Gastrocnemius medialis (tissue), 4 donors: ENCODE data around the gene TEFM. TPM values are rescaled to one million over a fixed set of nuclear protein-coding genes. Genes with fewer than 3 reads are reported as not detected.
"Not testable (repeated sequence)": the region's sequence is repeated elsewhere in the genome, so short reads cannot be mapped to it uniquely, and the experiment has no call there.

Source experiments
- ATAC-seq, 2 donors: fragments of 150-250 bp; one replicate each; pipeline ENCODE4 v1.9.1; 2016
- DNase-seq, 2 donors: peaks; one replicate each; pipeline ENCODE4 v3.0.0-alpha.2; 2019
- H3K27ac ChIP-seq, 4 donors: fragments of 200-600 bp; sonication (generic); 1 replicate in 1 of 4; 2 replicates in 3 of 4; pipeline ENCODE4 v1.5.1; 2016 to 2018; ENCODE audit warnings: mild to moderate bottlenecking in 2 of 4, moderate library complexity in 1 of 4
- H3K27me3 ChIP-seq, 3 donors: fragments of 200-600 bp; sonication (generic) in 2 of 3; 1 replicate in 1 of 3; 2 replicates in 2 of 3; pipeline versions ENCODE4 v1.5.1 to v1.6.0; 2016 to 2019; ENCODE audit warnings: mild to moderate bottlenecking in 1 of 3, moderate library complexity in 1 of 3
- H3K36me3 ChIP-seq, 2 donors: fragments of 200-600 bp; sonication (generic) in 1 of 2; one replicate each; pipeline ENCODE4 v1.5.1; 2017 to 2018
- H3K4me1 ChIP-seq, 2 donors: fragments of 200-600 bp; sonication (generic) in 1 of 2; one replicate each; pipeline ENCODE4 v1.5.1; 2016 to 2017; ENCODE audit warnings: mild to moderate bottlenecking in 2 of 2
- H3K4me3 ChIP-seq, 4 donors: fragments of 200-600 bp; sonication (generic) in 3 of 4; 1 replicate in 1 of 4; 2 replicates in 3 of 4; pipeline ENCODE4 v1.5.1; 2016 to 2019; ENCODE audit warnings: mild to moderate bottlenecking in 2 of 4
- H3K9me3 ChIP-seq, 3 donors: fragments of 200-600 bp; sonication (generic) in 2 of 3; 1 replicate in 1 of 3; 2 replicates in 2 of 3; pipeline ENCODE4 v1.5.1; 2016 to 2019
- CTCF ChIP-seq, 5 experiments: fragments of 450-650 bp in 3 of 5; fragments of 200-600 bp in 2 of 5; sonication (generic) in 2 of 5; IDR thresholded peaks in 4 of 5; conservative IDR thresholded peaks in 1 of 5; 1 replicate in 4 of 5; 2 replicates in 1 of 5; pipeline ENCODE4 v1.5.1; 2016 to 2019; ENCODE audit warnings: antibody characterized with exemption in 5 of 5, mild to moderate bottlenecking in 3 of 5, moderate library complexity in 3 of 5
- POLR2A ChIP-seq, 2 donors: fragments of 450-650 bp; IDR thresholded peaks; one replicate each; pipeline ENCODE4 v1.6.1; 2017; ENCODE audit warnings: antibody characterized with exemption in 2 of 2, mild to moderate bottlenecking in 2 of 2, moderate library complexity in 2 of 2
- in situ Hi-C, 4 donors: fragments of 200-750 bp; cut with MboI; loops; one replicate each; pipeline versions ENCODE4 v1.15.0 to v1.8.0; 2017; ENCODE audit warnings: low sequenced_read_pairs in 4 of 4
- intact Hi-C: fragments of 100-400 bp; cut with DNase I; formaldehyde crosslinking; loops from one replicate; pipeline ENCODE4 v1.15.1; 2023; ENCODE audit warnings: low total_unique reads
- total RNA-seq, 4 donors: library from RNA; depleted of rRNA; stranded (reverse); fragments of >200 nt; gene quantifications; one replicate each; pipeline versions ENCODE4 v1.1.0 to v1.2.3, GENCODE V29; 2016

TEFM gene
- total RNA-seq, 4 donors from 2014 or later: 5.2 to 18.5 (median 8.3) TPM

- Histone ChIP-seq H3K27ac (no peak overlapping the region), H3K27me3 (no peaks in the 10 kb centered on the region), H3K4me1 (no peaks in the 10 kb centered on the region), H3K9me3 (no peaks in the 10 kb centered on the region), H3K36me3 (no peaks in the 10 kb centered on the region), H3K4me3 (no peak overlapping the region)
- ATAC-seq: no peak
- in situ Hi-C loops (no loop called here), intact Hi-C loops (no loop called here)
- no peak for DNase-seq
- TF ChIP-seq POLR2A (IDR thresholded peaks at IDR 0.05): no peak
- no peak for TF ChIP-seq CTCF (IDR thresholded peaks at IDR 0.05 in 4 of 5, conservative IDR thresholded peaks at IDR 0.05 in 1 of 5)
Measured at GRCh38 chr17:30933966-30934365, 27.9 kb upstream of the TEFM start.

GRCh38 chr17:30931582-30931981 lies 25.5 kb upstream of the TEFM start:
- intact Hi-C loops, H3K9me3 ChIP-seq, in situ Hi-C loops, DNase-seq, H3K36me3 ChIP-seq, H3K27me3 ChIP-seq, H3K4me1 ChIP-seq, H3K27ac ChIP-seq, H3K4me3 ChIP-seq, ATAC-seq: not testable (repeated sequence)

- intact Hi-C loops: no loop called here
- in situ Hi-C loops: no loop called here
- Histone ChIP-seq H3K27ac (no peak overlapping the region), H3K36me3 (no peaks in the 10 kb centered on the region), H3K4me1 (no peaks in the 10 kb centered on the region), H3K27me3 (peaks cover 0 to 3% (median 3%) of the 10 kb centered on the region in 3 donors), H3K9me3 (no peaks in the 10 kb centered on the region), H3K4me3 (no peak overlapping the region)
- DNase-seq (no peak), ATAC-seq (no peak)
- no peak for TF ChIP-seq POLR2A (IDR thresholded peaks at IDR 0.05)
- TF ChIP-seq CTCF (IDR thresholded peaks at IDR 0.05 in 4 of 5, conservative IDR thresholded peaks at IDR 0.05 in 1 of 5): no peak
Measured at GRCh38 chr17:30930495-30930894, 24.5 kb upstream of the TEFM start.

- H3K36me3 ChIP-seq, H3K4me3 ChIP-seq, intact Hi-C loops, H3K27me3 ChIP-seq, DNase-seq, ATAC-seq, H3K4me1 ChIP-seq, H3K9me3 ChIP-seq, H3K27ac ChIP-seq, in situ Hi-C loops: not testable (repeated sequence)
Measured at GRCh38 chr17:30929861-30930260, 23.8 kb upstream of the TEFM start.

- in situ Hi-C loops: no loop called here
- H3K27ac ChIP-seq: no peak overlapping the region
Measured at GRCh38 chr17:30929081-30929633, 23.1 kb upstream of the TEFM start.

More at GRCh38 chr17:30929081-30929633, 23.1 kb upstream of the TEFM start:
- H3K9me3 ChIP-seq: no peaks in the 10 kb centered on the region
- H3K4me3 ChIP-seq: no peak overlapping the region
- TF ChIP-seq POLR2A (IDR thresholded peaks at IDR 0.05): no peak
- TF ChIP-seq CTCF (IDR thresholded peaks at IDR 0.05 in 4 of 5, conservative IDR thresholded peaks at IDR 0.05 in 1 of 5): no peak
- DNase-seq (no peak), ATAC-seq (no peak)
- H3K4me1 ChIP-seq: no peaks in the 10 kb centered on the region
- intact Hi-C loops: no loop called here
- peaks cover 5 to 11% (median 10%) of the 10 kb centered on the region in 3 donors for H3K27me3 ChIP-seq
- no peaks in the 10 kb centered on the region for H3K36me3 ChIP-seq
